ENCODE data around the gene TLE2. TPM values are rescaled to one million over a fixed set of nuclear protein-coding genes. Genes with fewer than 3 reads are reported as not detected.

The TLE2 gene
- total RNA-seq, 1 experiment from 2014 or later: 35.6 TPM

DNA sequence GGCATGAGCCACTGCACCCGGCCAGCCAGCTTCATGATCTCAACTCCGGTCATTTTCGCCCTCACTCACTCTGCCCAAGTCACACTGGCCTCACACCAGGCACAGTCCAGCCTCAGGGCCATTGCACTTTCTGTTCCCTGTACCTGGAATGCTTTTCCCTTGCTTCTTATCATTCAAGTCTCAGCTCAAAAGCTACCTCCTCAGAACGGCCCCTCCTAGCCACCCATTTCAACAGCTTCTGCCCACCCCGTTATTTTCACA lies 2.5 kb upstream of the TLE2 start:
- Histone ChIP-seq H3K9me3 (ENCODE audit: control insufficient read depth in 1 of 2, insufficient read depth in 1 of 2, low read depth in 1 of 2, low read length in 2 of 2) (no peaks in the 10 kb centered on the region), H3K4me2 (ENCODE audit: low read length) (no peak overlapping the region), H3K4me1 (ENCODE audit: control insufficient read depth in 1 of 2, insufficient read depth in 2 of 2, low read length in 2 of 2) (peaks cover 10 to 46% of the 10 kb centered on the region in 2 experiments; a peak in 3 of 4 replicates), H3K79me2 (ENCODE audit: insufficient read depth, low read length) (no peaks in the 10 kb centered on the region), H3K27ac (ENCODE audit: low read depth, low read length) (no peak overlapping the region), H3K9me2 (ENCODE audit: insufficient read depth) (no peaks in the 10 kb centered on the region), H3K27me3 (ENCODE audit: insufficient read depth, low read length) (no peaks in the 10 kb centered on the region; the same call in 1 of the 2 replicates), H3K36me3 (ENCODE audit: control insufficient read depth in 1 of 2, insufficient read depth in 2 of 2, low read length in 2 of 2) (no peaks in the 10 kb centered on the region), H4K20me1 (ENCODE audit: insufficient read depth) (no peaks in the 10 kb centered on the region), H2AFZ (ENCODE audit: low read depth, low read length, poor library complexity, severe bottlenecking) (no peak overlapping the region), H3K9ac (ENCODE audit: low read length) (no peak overlapping the region), H3K4me3 (replicated peaks in 1 of 2; ENCODE audit: low read depth in 1 of 2, low read length in 2 of 2) (no peak overlapping the region)
- ATAC-seq (no peak), DNase-seq (ENCODE audit: low read depth, low spot score) (no peak)
- intact Hi-C loops (cut with micrococcal nuclease): no loop called here
- no TSS peak for BruUV-seq (replicated peaks)
- RAD21 ChIA-PET (ENCODE audit: low non-redundant PET in 1 of 2, low total read pairs in 2 of 2, uncharacterized antibody in 2 of 2, unreplicated experiment in 2 of 2): no interaction called here
- CTCF ChIA-PET: no interaction called here
- POLR2A ChIA-PET: no interaction called here
- TF ChIP-seq, protein P1, sequence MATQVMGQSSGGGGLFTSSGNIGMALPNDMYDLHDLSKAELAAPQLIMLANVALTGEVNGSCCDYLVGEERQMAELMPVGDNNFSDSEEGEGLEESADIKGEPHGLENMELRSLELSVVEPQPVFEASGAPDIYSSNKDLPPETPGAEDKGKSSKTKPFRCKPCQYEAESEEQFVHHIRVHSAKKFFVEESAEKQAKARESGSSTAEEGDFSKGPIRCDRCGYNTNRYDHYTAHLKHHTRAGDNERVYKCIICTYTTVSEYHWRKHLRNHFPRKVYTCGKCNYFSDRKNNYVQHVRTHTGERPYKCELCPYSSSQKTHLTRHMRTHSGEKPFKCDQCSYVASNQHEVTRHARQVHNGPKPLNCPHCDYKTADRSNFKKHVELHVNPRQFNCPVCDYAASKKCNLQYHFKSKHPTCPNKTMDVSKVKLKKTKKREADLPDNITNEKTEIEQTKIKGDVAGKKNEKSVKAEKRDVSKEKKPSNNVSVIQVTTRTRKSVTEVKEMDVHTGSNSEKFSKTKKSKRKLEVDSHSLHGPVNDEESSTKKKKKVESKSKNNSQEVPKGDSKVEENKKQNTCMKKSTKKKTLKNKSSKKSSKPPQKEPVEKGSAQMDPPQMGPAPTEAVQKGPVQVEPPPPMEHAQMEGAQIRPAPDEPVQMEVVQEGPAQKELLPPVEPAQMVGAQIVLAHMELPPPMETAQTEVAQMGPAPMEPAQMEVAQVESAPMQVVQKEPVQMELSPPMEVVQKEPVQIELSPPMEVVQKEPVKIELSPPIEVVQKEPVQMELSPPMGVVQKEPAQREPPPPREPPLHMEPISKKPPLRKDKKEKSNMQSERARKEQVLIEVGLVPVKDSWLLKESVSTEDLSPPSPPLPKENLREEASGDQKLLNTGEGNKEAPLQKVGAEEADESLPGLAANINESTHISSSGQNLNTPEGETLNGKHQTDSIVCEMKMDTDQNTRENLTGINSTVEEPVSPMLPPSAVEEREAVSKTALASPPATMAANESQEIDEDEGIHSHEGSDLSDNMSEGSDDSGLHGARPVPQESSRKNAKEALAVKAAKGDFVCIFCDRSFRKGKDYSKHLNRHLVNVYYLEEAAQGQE (IDR thresholded peaks at IDR 0.05; ENCODE audit: low read depth): no peak
- TF ChIP-seq, protein P2, sequence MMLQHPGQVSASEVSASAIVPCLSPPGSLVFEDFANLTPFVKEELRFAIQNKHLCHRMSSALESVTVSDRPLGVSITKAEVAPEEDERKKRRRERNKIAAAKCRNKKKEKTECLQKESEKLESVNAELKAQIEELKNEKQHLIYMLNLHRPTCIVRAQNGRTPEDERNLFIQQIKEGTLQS (IDR thresholded peaks at IDR 0.05): no peak
- TF ChIP-seq, protein P3, sequence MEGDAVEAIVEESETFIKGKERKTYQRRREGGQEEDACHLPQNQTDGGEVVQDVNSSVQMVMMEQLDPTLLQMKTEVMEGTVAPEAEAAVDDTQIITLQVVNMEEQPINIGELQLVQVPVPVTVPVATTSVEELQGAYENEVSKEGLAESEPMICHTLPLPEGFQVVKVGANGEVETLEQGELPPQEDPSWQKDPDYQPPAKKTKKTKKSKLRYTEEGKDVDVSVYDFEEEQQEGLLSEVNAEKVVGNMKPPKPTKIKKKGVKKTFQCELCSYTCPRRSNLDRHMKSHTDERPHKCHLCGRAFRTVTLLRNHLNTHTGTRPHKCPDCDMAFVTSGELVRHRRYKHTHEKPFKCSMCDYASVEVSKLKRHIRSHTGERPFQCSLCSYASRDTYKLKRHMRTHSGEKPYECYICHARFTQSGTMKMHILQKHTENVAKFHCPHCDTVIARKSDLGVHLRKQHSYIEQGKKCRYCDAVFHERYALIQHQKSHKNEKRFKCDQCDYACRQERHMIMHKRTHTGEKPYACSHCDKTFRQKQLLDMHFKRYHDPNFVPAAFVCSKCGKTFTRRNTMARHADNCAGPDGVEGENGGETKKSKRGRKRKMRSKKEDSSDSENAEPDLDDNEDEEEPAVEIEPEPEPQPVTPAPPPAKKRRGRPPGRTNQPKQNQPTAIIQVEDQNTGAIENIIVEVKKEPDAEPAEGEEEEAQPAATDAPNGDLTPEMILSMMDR (IDR thresholded peaks at IDR 0.05 in 2 of 3, conservative IDR thresholded peaks at IDR 0.05 in 1 of 3; ENCODE audit: borderline replicate concordance in 1 of 3, insufficient read depth in 1 of 3, low read depth in 2 of 3, low read length in 2 of 3): no peak

All from HCT116 (cell line).